HG02943 (cell line): ENCODE data around the gene ADAMTSL1.

ENCODE experiments used
- ATAC-seq: cut with Tn5 transposase; IDR thresholded peaks from one replicate; pipeline ENCODE4 v1.9.1; 2021; ENCODE audit warnings: mild to moderate bottlenecking, low read depth, moderate library complexity; ENCODE audit not compliant: unreplicated experiment

Gene ADAMTSL1

GRCh38 chr9:18466101-18466500 is 7.9 kb upstream of the ADAMTSL1 start:
- no peak for ATAC-seq

DNA sequence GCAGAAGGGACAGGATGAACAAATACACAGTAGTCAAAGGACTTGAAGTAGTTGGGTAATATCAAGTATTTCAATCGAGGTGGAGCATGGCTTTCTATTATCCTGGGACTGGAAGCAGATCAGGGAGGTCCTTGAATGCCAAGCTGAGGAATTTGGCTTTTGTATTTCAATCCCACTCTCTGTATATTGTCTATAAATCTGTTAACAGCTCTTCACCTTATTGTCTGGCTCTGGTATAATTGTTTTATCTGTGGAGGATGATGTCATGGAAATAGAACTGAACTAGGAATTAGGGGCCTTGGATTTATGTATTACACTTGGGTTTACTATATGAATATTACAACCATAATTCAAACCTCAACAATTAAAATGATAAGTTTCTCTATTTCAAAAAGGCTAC is 6.3 kb upstream of the ADAMTSL1 start:
- no peak for ATAC-seq

- ATAC-seq: no peak
Observed at GRCh38 chr9:18472435-18472834, 1.5 kb upstream of the ADAMTSL1 start.

- ATAC-seq: no peak
Observed at GRCh38 chr9:18472841-18473251, 1.1 kb upstream of the ADAMTSL1 start.

GRCh38 chr9:18474783-18475182 is 830 bp downstream of the ADAMTSL1 start:
- ATAC-seq: no peak

DNA sequence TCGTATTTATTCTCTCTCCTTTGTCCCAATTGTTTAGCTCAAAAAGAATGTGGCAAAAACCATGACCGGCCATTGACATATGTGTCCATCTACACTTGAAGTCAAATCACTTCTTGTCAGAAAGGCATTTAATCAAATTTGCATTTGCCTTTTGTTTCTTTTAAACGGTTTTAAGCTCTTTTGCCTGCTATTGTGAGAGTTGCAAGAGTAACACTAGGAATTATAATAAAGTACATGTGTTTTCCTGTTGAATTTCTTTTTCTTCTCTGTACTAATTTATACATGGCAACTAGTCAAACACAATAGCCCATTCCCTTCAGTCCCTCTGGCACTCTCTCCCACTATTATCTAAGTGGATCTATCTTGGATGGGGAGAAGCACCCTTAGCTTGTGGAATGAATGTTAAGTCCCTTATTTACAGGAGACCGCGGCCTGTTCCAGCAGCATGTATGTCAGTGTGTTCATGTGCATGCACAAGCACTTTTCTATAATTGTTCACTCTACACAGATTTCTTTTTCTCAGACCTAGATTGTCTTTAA is 3.2 kb downstream of the ADAMTSL1 start:
- ATAC-seq: no peak

- no peak for ATAC-seq
Observed at GRCh38 chr9:18477719-18478118, 3.8 kb downstream of the ADAMTSL1 start.

DNA sequence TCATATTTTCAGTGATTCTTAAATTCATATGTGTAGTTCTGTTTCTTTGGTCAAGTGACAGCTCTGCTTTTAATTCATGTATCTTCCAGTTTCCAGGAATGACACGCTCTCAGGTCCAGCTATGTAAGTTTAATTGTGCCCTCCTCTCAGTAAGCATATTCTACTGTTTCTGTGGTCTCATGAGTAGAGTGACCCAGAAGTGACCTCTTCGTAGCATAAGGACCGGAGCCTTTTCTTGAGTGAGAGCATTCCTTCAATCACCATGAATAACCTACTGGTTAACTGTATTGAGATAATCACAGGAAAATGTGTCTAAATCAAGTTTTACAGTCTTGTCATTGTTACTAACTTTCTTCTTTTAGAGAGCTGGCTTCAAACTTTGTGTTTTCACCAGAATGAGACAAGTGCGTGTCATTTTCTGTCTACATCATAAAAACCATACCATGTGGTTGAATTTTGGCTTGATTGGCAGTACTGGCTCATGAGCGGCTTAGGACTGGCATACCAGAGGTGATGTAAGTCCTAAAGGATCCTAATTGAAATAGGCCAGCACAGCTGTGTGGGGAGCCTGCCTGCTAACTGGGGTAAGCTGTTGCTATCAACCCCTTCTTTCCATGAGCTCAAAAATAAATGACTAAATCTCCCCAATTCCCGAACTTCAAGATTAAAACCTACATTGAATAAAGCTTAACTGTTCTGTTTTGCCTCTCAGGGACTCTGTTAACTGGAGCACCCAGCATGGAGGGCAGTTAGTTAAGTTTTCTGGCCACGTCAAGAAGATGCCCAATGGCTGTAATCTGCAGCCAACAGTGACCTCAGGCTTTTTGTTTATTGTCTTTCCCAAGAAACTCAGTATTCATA is 4.8 kb downstream of the ADAMTSL1 start:
- no peak for ATAC-seq

- ATAC-seq: no peak
Observed at GRCh38 chr9:18479405-18479804, 5.5 kb downstream of the ADAMTSL1 start.

DNA sequence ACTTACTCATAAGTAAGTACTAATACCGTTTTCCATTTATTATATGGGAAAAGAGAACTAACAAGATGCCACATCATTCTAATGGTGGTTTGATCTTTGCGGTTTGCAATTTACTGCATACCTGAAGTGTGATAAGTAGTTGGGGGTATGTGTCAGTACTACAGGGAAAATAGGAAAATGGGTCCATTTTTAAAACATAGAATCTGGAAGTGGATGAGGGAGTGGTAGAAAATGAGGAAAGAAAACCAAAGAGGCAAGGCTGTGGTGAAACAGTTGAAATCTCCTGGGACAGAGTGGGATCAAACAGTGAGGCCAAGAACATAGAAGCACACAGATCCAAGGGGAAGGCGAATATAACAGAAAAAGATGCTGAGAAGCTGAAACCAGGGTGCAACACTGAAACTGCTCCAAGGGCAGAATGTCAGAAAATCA is 6.7 kb downstream of the ADAMTSL1 start:
- ATAC-seq: no peak

- no peak for ATAC-seq
Observed at GRCh38 chr9:18482371-18482770, 8.4 kb downstream of the ADAMTSL1 start.

DNA sequence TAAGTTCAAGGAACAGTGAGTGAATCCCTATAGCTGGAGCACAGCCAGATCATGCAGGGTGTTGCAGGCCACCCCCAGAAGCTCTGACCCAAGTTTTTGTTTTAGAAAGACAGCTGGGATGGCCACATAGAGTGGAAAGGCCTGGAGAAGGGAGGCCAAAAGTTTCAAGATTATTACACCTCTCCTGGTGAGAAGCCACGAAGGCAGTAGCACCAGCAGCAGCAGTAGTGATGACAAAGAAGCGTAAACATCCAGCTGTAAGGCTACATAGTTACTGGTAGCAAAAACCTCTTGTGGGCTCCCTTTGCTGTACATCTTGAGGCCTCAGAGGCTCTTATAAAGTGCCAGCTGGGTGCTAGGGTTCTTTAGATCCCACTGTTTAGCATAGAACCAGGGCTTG is 11.8 kb downstream of the ADAMTSL1 start:
- ATAC-seq: no peak

- no peak for ATAC-seq
Observed at GRCh38 chr9:18487611-18488010, 13.7 kb downstream of the ADAMTSL1 start.

GRCh38 chr9:18488886-18489285 is 14.9 kb downstream of the ADAMTSL1 start:
- ATAC-seq: no peak

DNA sequence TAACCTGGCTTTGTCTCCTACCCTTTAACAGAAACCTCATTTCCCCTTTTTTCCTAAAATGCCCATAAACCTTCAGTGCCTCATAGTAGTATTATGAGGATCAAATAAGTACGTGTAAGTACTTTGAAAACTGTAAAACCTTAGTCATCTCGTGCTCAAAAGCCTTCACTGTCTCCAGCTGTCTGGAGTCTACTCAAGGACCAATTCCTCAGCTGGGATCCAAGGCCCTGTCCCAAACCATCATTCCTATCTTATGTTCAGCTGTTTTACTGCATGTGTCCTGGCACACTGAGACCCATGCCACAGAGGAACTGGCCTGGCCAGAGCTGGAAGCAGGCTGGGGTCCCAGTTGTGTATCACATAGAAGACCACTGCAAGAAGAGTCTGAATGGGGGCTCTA is 15.9 kb downstream of the ADAMTSL1 start:
- no peak for ATAC-seq

- no peak for ATAC-seq
Observed at GRCh38 chr9:18490641-18491370, 16.9 kb downstream of the ADAMTSL1 start.

GRCh38 chr9:18492612-18493011 is 18.7 kb downstream of the ADAMTSL1 start:
- no peak for ATAC-seq

DNA sequence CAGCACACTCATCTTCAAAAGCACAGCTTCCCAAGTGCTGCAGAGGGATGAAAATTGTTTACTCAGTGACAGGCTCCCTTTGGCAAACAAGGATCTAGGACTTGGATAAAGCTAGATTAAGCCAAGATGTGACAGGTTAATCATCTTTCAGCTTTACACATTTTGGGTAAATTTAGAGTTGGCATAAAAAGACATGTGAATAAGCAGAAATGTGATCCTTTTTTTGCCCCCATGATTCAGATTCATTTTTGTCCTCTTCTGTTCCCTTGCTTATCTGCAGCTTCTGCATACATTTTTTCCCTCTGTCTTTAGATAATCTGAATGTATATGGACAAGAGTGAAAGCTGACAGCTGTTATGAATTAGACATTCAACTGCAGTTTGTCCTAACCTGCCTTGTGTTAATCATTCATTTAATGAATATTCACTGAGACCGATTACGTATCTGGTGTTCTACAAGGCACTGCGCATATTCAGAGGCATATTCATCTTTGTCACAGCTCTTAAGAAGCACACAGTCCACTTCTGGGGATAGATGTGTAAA is 19.6 kb downstream of the ADAMTSL1 start:
- no peak for ATAC-seq

DNA sequence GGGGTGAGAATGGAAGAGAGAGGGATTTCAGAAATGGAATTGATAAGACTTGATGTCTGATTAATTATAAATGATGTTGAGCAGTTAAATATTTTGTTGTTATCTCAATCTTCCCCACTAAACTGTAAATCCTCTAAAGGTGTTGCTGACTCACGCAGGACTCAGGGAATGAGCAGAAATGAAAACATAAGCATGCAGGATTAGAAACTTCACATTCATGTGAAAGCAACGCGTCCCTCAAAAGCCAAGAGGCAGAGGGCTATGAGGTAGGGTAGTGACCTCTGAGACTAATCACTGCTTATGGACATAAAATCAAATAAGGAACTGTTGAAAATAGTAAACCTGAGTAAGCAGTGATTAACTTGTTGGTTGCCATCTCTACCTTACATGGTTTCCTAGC is 21.1 kb downstream of the ADAMTSL1 start:
- ATAC-seq: no peak

DNA sequence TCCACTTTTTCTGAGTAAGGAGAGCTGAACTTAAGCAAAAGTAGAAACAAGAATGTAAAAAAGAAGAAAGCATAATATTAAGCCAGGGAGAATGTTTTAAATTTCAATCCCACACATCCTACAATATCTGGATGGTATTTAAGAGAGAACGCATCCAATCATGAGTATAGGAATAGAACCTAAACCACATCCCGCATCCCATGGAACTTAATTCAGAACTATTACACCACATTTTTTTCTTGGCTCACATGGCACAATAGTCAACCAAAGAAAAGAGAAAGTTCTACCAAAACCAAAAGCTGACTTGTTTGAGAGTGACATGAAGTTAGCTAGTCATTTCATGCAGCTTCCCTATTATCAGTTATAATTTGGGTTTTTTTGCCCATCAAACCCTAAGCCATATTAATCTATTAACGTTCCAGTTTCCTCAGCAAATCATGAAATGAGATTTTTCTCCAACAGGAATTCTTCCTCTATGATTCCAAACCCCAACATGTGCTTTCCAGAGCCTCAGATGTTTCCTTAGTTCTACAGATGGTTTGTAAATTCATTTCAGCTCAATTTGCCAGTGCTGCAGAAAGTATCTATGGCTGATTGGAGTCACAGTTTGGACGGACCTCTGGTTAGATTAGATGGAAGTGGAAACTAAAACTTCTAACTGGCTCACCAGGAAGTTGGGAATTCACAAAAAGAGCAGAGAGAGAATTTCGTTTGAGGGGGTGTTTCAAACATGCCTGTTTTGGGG is 22.5 kb downstream of the ADAMTSL1 start:
- no peak for ATAC-seq

GRCh38 chr9:18499062-18499461 is 25.1 kb downstream of the ADAMTSL1 start:
- ATAC-seq: no peak
